ENCODE measurements around the gene UBE2QL1.

The UBE2QL1 gene

GRCh38 chr5:6430418-6431028 is 18.1 kb upstream of the UBE2QL1 start:
- no peak for DNase-seq

- DNase-seq, result no peak
These were observed 17.2 kb upstream of the UBE2QL1 start for GRCh38 chr5:6431214-6432195.

GRCh38 chr5:6432206-6432605 is 16.5 kb upstream of the UBE2QL1 start:
- DNase-seq, result no peak

GRCh38 chr5:6434731-6435130 is 13.9 kb upstream of the UBE2QL1 start:
- DNase-seq, result no peak

- no peak for DNase-seq
These were observed 13.3 kb upstream of the UBE2QL1 start for GRCh38 chr5:6435356-6435755.

- no peak for DNase-seq
These were observed 11.8 kb upstream of the UBE2QL1 start for GRCh38 chr5:6436715-6437331.

- DNase-seq, result no peak
These were observed 8.8 kb upstream of the UBE2QL1 start for GRCh38 chr5:6439588-6440550.

- no peak for DNase-seq
These were observed 6.3 kb upstream of the UBE2QL1 start for GRCh38 chr5:6442333-6442732.

GRCh38 chr5:6443326-6443725 is 5.3 kb upstream of the UBE2QL1 start:
- DNase-seq, result no peak

GRCh38 chr5:6446042-6446441 is 2.6 kb upstream of the UBE2QL1 start:
- no peak for DNase-seq

- DNase-seq, result no peak
These were observed 1.9 kb upstream of the UBE2QL1 start for GRCh38 chr5:6446626-6447309.

GRCh38 chr5:6447384-6448140 is 1.1 kb upstream of the UBE2QL1 start:
- DNase-seq, result no peak

- DNase-seq, result no peak
These were observed 543 bp upstream of the UBE2QL1 start for GRCh38 chr5:6448141-6448491.

GRCh38 chr5:6449465-6450158 is 953 bp downstream of the UBE2QL1 start:
- no peak for DNase-seq

- no peak for DNase-seq
These were observed 1.7 kb downstream of the UBE2QL1 start for GRCh38 chr5:6450319-6450833.

GRCh38 chr5:6452622-6453504 is 4.2 kb downstream of the UBE2QL1 start:
- DNase-seq, result no peak

GRCh38 chr5:6453937-6454560 is 5.4 kb downstream of the UBE2QL1 start:
- no peak for DNase-seq

- DNase-seq, result no peak
These were observed 6.0 kb downstream of the UBE2QL1 start for GRCh38 chr5:6454628-6455053.
